Fibroblast of lung (primary cell): ENCODE measurements around the gene FNDC3B.

Source experiments
- EZH2 ChIP-seq: IDR thresholded peaks from 2 replicates; pipeline ENCODE4 v1.5.1; 2012; ENCODE audit warnings: low read length, control low read depth, mild to moderate bottlenecking; ENCODE audit errors: missing control alignments
- TF ChIP-seq, protein P1 (sequence below), 2 donors: IDR thresholded peaks in 1 of 2; conservative IDR thresholded peaks in 1 of 2; 1 replicate in 1 of 2; 2 replicates in 1 of 2; pipeline ENCODE4 v1.5.1; 2011 to 2012; ENCODE audit warnings: low read length in 2 of 2, control low read depth in 1 of 2, inconsistent platforms in 1 of 2, low read depth in 1 of 2, mild to moderate bottlenecking in 1 of 2

DNA sequence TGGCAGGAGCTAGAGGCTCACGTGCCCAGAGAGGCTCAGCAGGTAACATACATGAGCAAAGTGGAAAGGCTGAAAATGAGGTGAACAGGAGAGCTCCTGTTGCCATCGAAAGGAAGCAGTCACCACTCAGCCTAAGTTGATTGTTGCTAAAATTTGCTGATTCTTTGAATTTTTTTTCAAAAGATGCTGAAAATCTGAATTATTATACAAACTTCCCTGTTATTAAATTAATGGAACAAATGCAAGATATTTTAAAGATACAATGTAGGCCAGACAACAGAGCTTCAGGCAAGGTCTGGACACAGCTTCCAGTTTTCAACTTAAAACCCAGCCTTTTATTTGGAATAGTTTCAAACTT is 257.6 kb downstream of the FNDC3B start:
- TF ChIP-seq, protein P1, sequence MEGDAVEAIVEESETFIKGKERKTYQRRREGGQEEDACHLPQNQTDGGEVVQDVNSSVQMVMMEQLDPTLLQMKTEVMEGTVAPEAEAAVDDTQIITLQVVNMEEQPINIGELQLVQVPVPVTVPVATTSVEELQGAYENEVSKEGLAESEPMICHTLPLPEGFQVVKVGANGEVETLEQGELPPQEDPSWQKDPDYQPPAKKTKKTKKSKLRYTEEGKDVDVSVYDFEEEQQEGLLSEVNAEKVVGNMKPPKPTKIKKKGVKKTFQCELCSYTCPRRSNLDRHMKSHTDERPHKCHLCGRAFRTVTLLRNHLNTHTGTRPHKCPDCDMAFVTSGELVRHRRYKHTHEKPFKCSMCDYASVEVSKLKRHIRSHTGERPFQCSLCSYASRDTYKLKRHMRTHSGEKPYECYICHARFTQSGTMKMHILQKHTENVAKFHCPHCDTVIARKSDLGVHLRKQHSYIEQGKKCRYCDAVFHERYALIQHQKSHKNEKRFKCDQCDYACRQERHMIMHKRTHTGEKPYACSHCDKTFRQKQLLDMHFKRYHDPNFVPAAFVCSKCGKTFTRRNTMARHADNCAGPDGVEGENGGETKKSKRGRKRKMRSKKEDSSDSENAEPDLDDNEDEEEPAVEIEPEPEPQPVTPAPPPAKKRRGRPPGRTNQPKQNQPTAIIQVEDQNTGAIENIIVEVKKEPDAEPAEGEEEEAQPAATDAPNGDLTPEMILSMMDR (conservative IDR thresholded peaks at IDR 0.05 in 1 of 2, IDR thresholded peaks at IDR 0.05 in 1 of 2; ENCODE audit: low read depth in 1 of 2, low read length in 2 of 2) = no peak
- TF ChIP-seq EZH2 = no peak
